ENCODE measurements around the gene ADAP1.

GRCh38 chr7:849781-850180 is 104.7 kb downstream of the ADAP1 start:
- TF ChIP-seq CTCF (IDR thresholded peaks at IDR 0.05) (no peak), POLR2A (IDR thresholded peaks at IDR 0.05) (no peak)
